ENCODE results near the gene KLHL33.
"Not testable (repeated sequence)": the region's sequence is repeated elsewhere in the genome, so short reads cannot be mapped to it uniquely, and the experiment has no call there.

The KLHL33 gene

DNA sequence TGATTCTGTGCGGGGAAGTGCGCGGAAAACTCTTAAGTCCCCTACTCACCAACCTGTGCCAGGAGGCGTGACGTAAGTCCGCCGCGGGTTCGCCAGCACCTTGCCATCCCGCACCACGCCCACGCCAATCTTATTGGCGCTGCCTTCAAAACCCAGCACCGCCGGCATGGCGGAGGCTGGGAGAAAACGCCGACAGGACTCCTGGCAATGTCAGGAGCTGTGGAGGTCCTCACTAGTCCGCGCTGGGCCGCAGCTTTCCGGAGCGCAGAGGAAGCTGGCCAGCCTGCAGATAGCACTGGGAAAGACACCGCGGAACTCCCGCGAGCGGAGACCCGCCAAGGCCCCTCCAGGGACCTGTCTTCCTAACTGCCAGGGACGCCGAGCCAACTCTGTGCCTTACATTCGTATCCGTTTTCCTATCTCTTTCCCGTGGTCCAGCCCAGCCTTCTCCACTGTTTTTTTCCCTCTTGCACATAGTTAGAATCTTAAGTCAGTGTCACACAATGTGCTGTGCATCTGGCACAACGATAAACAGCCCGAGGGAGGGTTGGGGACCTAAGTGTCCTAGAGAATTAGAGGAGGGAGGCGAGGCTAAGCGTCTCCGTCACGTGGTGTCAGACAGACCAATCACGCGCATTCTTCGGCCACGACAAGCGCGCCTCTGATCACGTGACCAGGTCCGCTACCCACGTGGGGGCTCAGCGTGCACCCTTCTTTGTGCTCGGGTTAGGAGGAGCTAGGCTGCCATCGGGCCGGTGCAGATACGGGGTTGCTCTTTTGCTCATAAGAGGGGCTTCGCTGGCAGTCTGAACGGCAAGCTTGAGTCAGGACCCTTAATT lies 18.8 kb upstream of the KLHL33 start, which contains the start of the genes APEX1 and OSGEP:
APEX1 (plus strand) TSS at position 711 of the 839 bp plus-strand sequence. CDS start 420 bp downstream, outside the sequence.
OSGEP (minus strand) TSS at position 297 of the 839 bp plus-strand sequence; CDS start at position 168, 129 bp downstream.
- peak within 1 kb of the TSS; percentile 92 for H3K9ac ChIP-seq
- no peaks in the 10 kb centered on the region for H3K9me3 ChIP-seq
- H3K4me3 ChIP-seq, result peak within 1 kb of the TSS; percentile 86
- no peaks in the 10 kb centered on the region for H3K27me3 ChIP-seq
- TF ChIP-seq Cebpa-rat (IDR thresholded peaks at IDR 0.05), result no peak
- H3K4me2 ChIP-seq, result peak within 1 kb of the TSS; percentile 99
- H3K27ac ChIP-seq, result peak within 1 kb of the TSS; percentile 93
- H3K36me3 ChIP-seq, result peaks cover 73% of the 10 kb centered on the region
- H3K4me1 ChIP-seq, result peaks cover 51% of the 10 kb centered on the region
- peaks cover 30% of the 10 kb centered on the region for H4K20me1 ChIP-seq

DNA sequence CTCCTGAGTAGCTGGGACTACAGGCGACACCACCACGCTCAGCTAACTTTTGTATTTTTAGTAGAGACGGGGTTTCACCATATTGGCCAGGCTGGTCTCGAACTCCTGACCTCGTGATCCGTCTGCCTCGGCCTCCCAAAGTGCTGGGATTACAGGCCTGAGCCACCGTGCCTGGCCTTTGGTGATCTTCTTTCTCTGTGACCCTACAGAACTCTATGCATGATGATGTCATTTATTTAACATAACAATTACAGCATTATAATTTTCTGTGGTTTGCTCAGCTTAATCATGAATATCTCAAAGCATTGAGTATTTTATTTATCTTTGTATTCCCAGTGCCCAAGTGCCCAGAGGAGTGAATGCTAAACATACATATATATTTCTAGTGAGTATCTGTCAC lies 16.9 kb upstream of the KLHL33 start:
- not testable (repeated sequence) for H3K9me3 ChIP-seq, H3K27me3 ChIP-seq, H3K27ac ChIP-seq, H3K4me3 ChIP-seq
- Histone ChIP-seq H3K4me2 (peak overlapping the region; percentile 99), H3K36me3 (peaks cover 73% of the 10 kb centered on the region), H4K20me1 (peaks cover 21% of the 10 kb centered on the region), H3K4me1 (peaks cover 50% of the 10 kb centered on the region), H3K9ac (0 out of 2 replicates have a peak overlapping the region, but pooled peaks have one; percentile 92)

GRCh38 chr14:20446889-20447288 lies 10.9 kb upstream of the KLHL33 start:
- H3K27me3 ChIP-seq, result no peaks in the 10 kb centered on the region
- peaks cover 96% of the 10 kb centered on the region for H3K36me3 ChIP-seq
- peaks cover 18% of the 10 kb centered on the region for H3K9me3 ChIP-seq
- TF ChIP-seq Cebpa-rat (IDR thresholded peaks at IDR 0.05), result no peak
- H3K27ac ChIP-seq, result no peak overlapping the region
- H3K4me3 ChIP-seq, result no peak overlapping the region
- no peak overlapping the region for H3K9ac ChIP-seq
- peaks cover 43% of the 10 kb centered on the region for H3K4me1 ChIP-seq
- H4K20me1 ChIP-seq, result no peaks in the 10 kb centered on the region
- no peak overlapping the region for H3K4me2 ChIP-seq

DNA sequence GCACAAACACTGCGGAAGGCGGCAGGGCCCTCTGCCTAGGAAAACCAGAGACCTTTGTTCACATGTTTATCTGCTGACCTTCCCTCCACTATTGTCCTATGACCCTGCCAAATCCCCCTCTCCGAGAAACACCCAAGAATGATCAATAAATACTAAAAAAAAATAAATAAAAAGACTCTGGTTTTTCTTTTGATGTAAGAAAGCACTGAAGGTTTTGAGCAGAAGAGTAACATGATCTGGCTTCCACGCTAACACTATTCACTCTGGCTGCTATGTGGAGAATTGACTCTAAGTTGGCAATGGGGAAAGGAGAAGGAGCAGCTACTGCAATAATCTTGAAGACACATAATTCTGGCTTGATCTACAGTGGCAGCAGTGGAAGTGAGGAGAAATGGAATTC lies 7.7 kb upstream of the KLHL33 start:
- peaks cover 61% of the 10 kb centered on the region for H3K4me1 ChIP-seq
- not testable (repeated sequence) for H3K4me2 ChIP-seq, H3K27ac ChIP-seq, H4K20me1 ChIP-seq, H3K4me3 ChIP-seq, H3K27me3 ChIP-seq, H3K9ac ChIP-seq
- H3K9me3 ChIP-seq, result peaks cover 18% of the 10 kb centered on the region
- peaks cover 66% of the 10 kb centered on the region for H3K36me3 ChIP-seq

- no peak for TF ChIP-seq Cebpa-rat (IDR thresholded peaks at IDR 0.05)
- peak overlapping the region; percentile 67 for H3K4me2 ChIP-seq
- H4K20me1 ChIP-seq, result no peaks in the 10 kb centered on the region
- peak overlapping the region; percentile 47; the same call in 1 of the 2 replicates for H3K27ac ChIP-seq
- peaks cover 44% of the 10 kb centered on the region for H3K36me3 ChIP-seq
- no peaks in the 10 kb centered on the region for H3K27me3 ChIP-seq
- peaks cover 66% of the 10 kb centered on the region for H3K4me1 ChIP-seq
- peaks cover 18% of the 10 kb centered on the region for H3K9me3 ChIP-seq
- no peak overlapping the region for H3K9ac ChIP-seq
- H3K4me3 ChIP-seq, result no peak overlapping the region
Measured at GRCh38 chr14:20441461-20441860, 5.5 kb upstream of the KLHL33 start.

DNA sequence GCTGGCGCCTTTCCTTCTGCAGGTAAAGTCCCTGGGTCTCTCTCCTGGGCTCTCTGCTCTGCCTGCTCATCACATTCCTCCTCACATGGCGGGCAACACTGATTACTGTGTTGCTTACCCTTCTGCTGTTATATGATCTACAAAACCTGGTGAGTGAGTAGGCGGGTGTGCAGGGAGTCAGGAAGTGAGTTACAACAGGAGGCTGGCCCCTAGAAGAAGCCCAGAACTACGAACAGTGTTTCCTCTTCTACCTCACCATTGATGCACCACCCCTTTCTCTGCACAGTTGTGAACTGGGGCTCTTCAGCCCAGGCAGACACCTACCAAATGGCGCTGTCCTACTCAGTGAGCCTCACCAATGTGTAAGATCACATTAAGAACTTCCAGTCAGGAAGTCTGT lies 4.9 kb upstream of the KLHL33 start:
- Histone ChIP-seq H3K9me3 (peaks cover 18% of the 10 kb centered on the region), H4K20me1 (no peaks in the 10 kb centered on the region), H3K36me3 (peaks cover 39% of the 10 kb centered on the region), H3K9ac (no peak overlapping the region), H3K4me3 (no peak overlapping the region), H3K27me3 (no peaks in the 10 kb centered on the region), H3K4me1 (peaks cover 66% of the 10 kb centered on the region), H3K4me2 (peak overlapping the region; percentile 67), H3K27ac (peak overlapping the region; percentile 47)
- TF ChIP-seq Cebpa-rat (IDR thresholded peaks at IDR 0.05), result no peak

DNA sequence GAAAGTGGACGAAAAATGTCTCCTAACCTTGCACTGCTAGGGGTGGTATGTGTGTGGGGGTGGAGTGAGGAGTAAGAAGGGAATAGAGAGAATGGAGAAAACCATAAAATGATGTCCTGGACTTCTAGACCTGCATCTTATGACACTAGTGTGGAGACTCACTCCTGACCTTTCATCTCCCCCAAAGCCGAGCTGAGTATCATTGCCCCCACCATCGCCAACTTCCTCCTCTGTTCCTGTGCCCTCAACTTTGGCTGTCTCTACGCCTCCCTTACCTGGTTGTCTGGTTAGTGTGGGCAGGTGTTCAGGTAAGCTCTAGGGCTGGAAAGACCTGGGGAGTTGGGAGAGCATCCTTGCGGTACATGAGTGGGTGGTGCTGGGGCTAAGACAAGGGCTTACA lies 4.5 kb upstream of the KLHL33 start:
- no peak overlapping the region for H3K4me3 ChIP-seq
- H3K4me2 ChIP-seq, result peak overlapping the region; percentile 67
- peak overlapping the region; percentile 47 for H3K27ac ChIP-seq
- H3K27me3 ChIP-seq, result no peaks in the 10 kb centered on the region
- peaks cover 34% of the 10 kb centered on the region for H3K36me3 ChIP-seq
- no peak overlapping the region for H3K9ac ChIP-seq
- TF ChIP-seq Cebpa-rat (IDR thresholded peaks at IDR 0.05), result no peak
- peaks cover 66% of the 10 kb centered on the region for H3K4me1 ChIP-seq
- H3K9me3 ChIP-seq, result peaks cover 18% of the 10 kb centered on the region
- no peaks in the 10 kb centered on the region for H4K20me1 ChIP-seq

- no peak for TF ChIP-seq Cebpa-rat (IDR thresholded peaks at IDR 0.05)
- no peak overlapping the region for H3K9ac ChIP-seq
- no peak overlapping the region for H3K4me3 ChIP-seq
- peaks cover 11% of the 10 kb centered on the region for H3K9me3 ChIP-seq
- H3K27me3 ChIP-seq, result no peaks in the 10 kb centered on the region
- H3K4me2 ChIP-seq, result peak overlapping the region; percentile 97
- H3K4me1 ChIP-seq, result peaks cover 82% of the 10 kb centered on the region
- H4K20me1 ChIP-seq, result no peaks in the 10 kb centered on the region
- peaks cover 16% of the 10 kb centered on the region for H3K36me3 ChIP-seq
- H3K27ac ChIP-seq, result no peak overlapping the region
Measured at GRCh38 chr14:20438664-20439063, 2.7 kb upstream of the KLHL33 start.

GRCh38 chr14:20436363-20436755 lies 393 bp upstream of the KLHL33 start:
- TF ChIP-seq Cebpa-rat (IDR thresholded peaks at IDR 0.05), result no peak
- Histone ChIP-seq H3K9me3 (no peaks in the 10 kb centered on the region), H3K9ac (peak overlapping the region; percentile 83; the same call in 1 of the 2 replicates), H3K4me1 (peaks cover 96% of the 10 kb centered on the region), H3K27me3 (no peaks in the 10 kb centered on the region), H3K27ac (peak overlapping the region; percentile 90), H3K4me3 (peak overlapping the region; percentile 68; the same call in 1 of the 2 replicates), H3K36me3 (no peaks in the 10 kb centered on the region), H4K20me1 (no peaks in the 10 kb centered on the region), H3K4me2 (peak overlapping the region; percentile 97)

All from BLaER1 (cell line).